Measurements from ENCODE around the gene PEX7.
"Not testable (repeated sequence)": the region's sequence is repeated elsewhere in the genome, so short reads cannot be mapped to it uniquely, and the experiment has no call there.

PEX7 gene

DNA sequence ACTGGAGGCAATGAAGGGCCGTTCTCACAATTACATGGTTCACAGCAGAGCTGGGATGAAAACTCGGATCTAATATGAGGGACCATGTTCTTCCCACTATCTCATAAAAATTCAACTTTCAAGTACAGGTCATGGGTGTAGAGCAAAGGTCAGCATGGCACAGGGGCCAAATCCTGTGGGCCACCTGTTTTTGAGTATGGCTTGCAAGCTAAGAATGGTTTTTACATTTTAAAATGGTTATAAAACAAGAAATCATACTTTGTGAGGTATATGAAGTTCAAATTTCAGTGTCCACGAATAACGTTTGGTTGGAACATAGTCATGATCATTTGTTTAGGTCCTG is 34.7 kb upstream of the PEX7 start:
- no peak overlapping the region for H2BK12ac ChIP-seq (ENCODE audit: low read length)
- H3K14ac ChIP-seq (ENCODE audit: low read length) = no peak overlapping the region
- no peak overlapping the region for H4K8ac ChIP-seq (ENCODE audit: low read depth, low read length)
- no peak overlapping the region for H3K27ac ChIP-seq (replicated peaks; ENCODE audit: low read length)
- no peak overlapping the region for H2AK5ac ChIP-seq (ENCODE audit: low read depth, low read length)
- no peaks in the 10 kb centered on the region for H3K36me3 ChIP-seq (replicated peaks in 1 of 2; ENCODE audit: control insufficient read depth in 2 of 2, insufficient read depth in 2 of 2, low read length in 2 of 2)
- no peak overlapping the region for H3K18ac ChIP-seq (ENCODE audit: low read length)
- no peak overlapping the region for H3K4ac ChIP-seq (ENCODE audit: low read length)
- H2BK120ac ChIP-seq (ENCODE audit: low read depth, low read length) = no peak overlapping the region
- DNase-seq (ENCODE audit: low spot score) = no peak
- H3K4me2 ChIP-seq (ENCODE audit: insufficient read depth, low read length, poor library complexity, severe bottlenecking) = no peak overlapping the region
- H3K4me1 ChIP-seq (ENCODE audit: control insufficient read depth in 2 of 2, insufficient read depth in 1 of 2, low read depth in 1 of 2, low read length in 2 of 2) = peaks cover 2% of the 10 kb centered on the region in 2 donors
- no peaks in the 10 kb centered on the region for H3K79me1 ChIP-seq (ENCODE audit: low read depth, low read length)
- no CpG with 5 or more reads among the region's 4 CpGs for WGBS, 2 donors (ENCODE audit: extremely low coverage in 2 of 2, insufficient read length in 2 of 2, insufficient replicate concordance in 1 of 2)
- H3K4me3 ChIP-seq (ENCODE audit: low read length in 2 of 2) = no peak overlapping the region
- H4K91ac ChIP-seq (ENCODE audit: low read depth, low read length, poor library complexity) = no peak overlapping the region
- H3K9me3 ChIP-seq (replicated peaks in 1 of 2; ENCODE audit: control insufficient read depth in 2 of 2, insufficient read depth in 1 of 2, low read depth in 1 of 2, low read length in 2 of 2) = no peaks in the 10 kb centered on the region
- no peak overlapping the region for H3K23ac ChIP-seq (ENCODE audit: low read depth, low read length, poor library complexity)
- no peak overlapping the region for H2AFZ ChIP-seq (ENCODE audit: low read length)
- H2BK15ac ChIP-seq (ENCODE audit: low read length) = no peak overlapping the region
- H3K27me3 ChIP-seq (ENCODE audit: control insufficient read depth in 3 of 3, insufficient read depth in 3 of 3, low read depth in 1 of 3, low read length in 3 of 3) = peaks cover 10 to 62% (median 22%) of the 10 kb centered on the region in 3 experiments
- no peak overlapping the region for H3K9ac ChIP-seq (ENCODE audit: low read depth, low read length, poor library complexity)
- H2BK5ac ChIP-seq (ENCODE audit: low read length) = no peak overlapping the region

- Histone ChIP-seq H3K9me3 (replicated peaks in 1 of 2; ENCODE audit: control insufficient read depth in 2 of 2, insufficient read depth in 1 of 2, low read depth in 1 of 2, low read length in 2 of 2) (no peaks in the 10 kb centered on the region), H3K27me3 (ENCODE audit: control insufficient read depth in 3 of 3, insufficient read depth in 3 of 3, low read depth in 1 of 3, low read length in 3 of 3) (peaks cover 11 to 67% (median 25%) of the 10 kb centered on the region in 3 experiments), H4K91ac (ENCODE audit: low read depth, low read length, poor library complexity) (no peak overlapping the region), H2BK120ac (ENCODE audit: low read depth, low read length) (no peak overlapping the region), H2BK12ac (ENCODE audit: low read length) (no peak overlapping the region), H3K23ac (ENCODE audit: low read depth, low read length, poor library complexity) (no peak overlapping the region), H3K4me3 (ENCODE audit: low read length in 2 of 2) (no peak overlapping the region), H4K8ac (ENCODE audit: low read depth, low read length) (no peak overlapping the region), H3K4me2 (ENCODE audit: insufficient read depth, low read length, poor library complexity, severe bottlenecking) (no peak overlapping the region), H3K4ac (ENCODE audit: low read length) (no peak overlapping the region), H2BK15ac (ENCODE audit: low read length) (no peak overlapping the region), H3K14ac (ENCODE audit: low read length) (no peak overlapping the region), H2AFZ (ENCODE audit: low read length) (no peak overlapping the region), H3K79me1 (ENCODE audit: low read depth, low read length) (no peaks in the 10 kb centered on the region), H3K18ac (ENCODE audit: low read length) (no peak overlapping the region), H3K9ac (ENCODE audit: low read depth, low read length, poor library complexity) (no peak overlapping the region), H3K27ac (replicated peaks; ENCODE audit: low read length) (no peak overlapping the region), H2AK5ac (ENCODE audit: low read depth, low read length) (no peak overlapping the region), H3K36me3 (replicated peaks in 1 of 2; ENCODE audit: control insufficient read depth in 2 of 2, insufficient read depth in 2 of 2, low read length in 2 of 2) (no peaks in the 10 kb centered on the region), H2BK5ac (ENCODE audit: low read length) (no peak overlapping the region), H3K4me1 (ENCODE audit: control insufficient read depth in 2 of 2, insufficient read depth in 1 of 2, low read depth in 1 of 2, low read length in 2 of 2) (peaks cover 2 to 3% of the 10 kb centered on the region in 2 donors)
- no peak for DNase-seq (ENCODE audit: low spot score)
- WGBS, 2 donors (ENCODE audit: extremely low coverage in 2 of 2, insufficient read length in 2 of 2, insufficient replicate concordance in 1 of 2) = no CpG with 5 or more reads among the region's 7 CpGs
These were observed 34.1 kb upstream of the PEX7 start for GRCh38 chr6:136788069-136788902.

DNA sequence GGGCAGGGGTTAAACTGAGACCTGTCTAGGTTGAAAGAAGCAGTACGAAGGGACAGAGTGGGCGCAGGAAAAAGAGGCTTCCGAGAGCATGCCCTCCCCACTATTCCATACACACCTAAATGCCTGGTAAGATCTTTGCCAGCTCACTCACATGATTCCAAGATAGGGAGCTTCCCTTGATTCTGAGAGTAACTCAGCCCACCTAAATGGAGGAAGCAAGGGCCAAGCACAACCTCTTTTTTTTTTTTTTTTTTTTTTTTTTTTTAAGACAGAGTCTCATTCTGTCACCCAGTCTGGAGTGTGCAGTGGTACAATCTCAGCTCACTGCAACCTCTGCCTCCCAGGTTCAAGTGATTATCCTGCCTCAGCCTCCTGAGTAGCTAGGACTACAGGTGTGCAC is 33.0 kb upstream of the PEX7 start:
- not testable (repeated sequence) for H4K8ac ChIP-seq (ENCODE audit: low read depth, low read length); H3K79me1 ChIP-seq (ENCODE audit: low read depth, low read length); H3K18ac ChIP-seq (ENCODE audit: low read length); H2BK12ac ChIP-seq (ENCODE audit: low read length); H3K14ac ChIP-seq (ENCODE audit: low read length); H2BK120ac ChIP-seq (ENCODE audit: low read depth, low read length); H2BK5ac ChIP-seq (ENCODE audit: low read length); H3K4ac ChIP-seq (ENCODE audit: low read length); H3K23ac ChIP-seq (ENCODE audit: low read depth, low read length, poor library complexity); H3K4me3 ChIP-seq (ENCODE audit: low read length in 2 of 2); DNase-seq (ENCODE audit: low spot score); H3K4me1 ChIP-seq (ENCODE audit: control insufficient read depth in 2 of 2, insufficient read depth in 1 of 2, low read depth in 1 of 2, low read length in 2 of 2); H3K9ac ChIP-seq (ENCODE audit: low read depth, low read length, poor library complexity); H2BK15ac ChIP-seq (ENCODE audit: low read length); H2AK5ac ChIP-seq (ENCODE audit: low read depth, low read length); H3K9me3 ChIP-seq (replicated peaks in 1 of 2; ENCODE audit: control insufficient read depth in 2 of 2, insufficient read depth in 1 of 2, low read depth in 1 of 2, low read length in 2 of 2); H3K4me2 ChIP-seq (ENCODE audit: insufficient read depth, low read length, poor library complexity, severe bottlenecking); H2AFZ ChIP-seq (ENCODE audit: low read length); H4K91ac ChIP-seq (ENCODE audit: low read depth, low read length, poor library complexity); H3K27ac ChIP-seq (replicated peaks; ENCODE audit: low read length); H3K36me3 ChIP-seq (replicated peaks in 1 of 2; ENCODE audit: control insufficient read depth in 2 of 2, insufficient read depth in 2 of 2, low read length in 2 of 2)
- H3K27me3 ChIP-seq (ENCODE audit: control insufficient read depth in 3 of 3, insufficient read depth in 3 of 3, low read depth in 1 of 3, low read length in 3 of 3) = peaks cover 11 to 74% (median 28%) of the 10 kb centered on the region in 3 experiments
- no CpG with 5 or more reads among the region's 3 CpGs for WGBS, 2 donors (ENCODE audit: extremely low coverage in 2 of 2, insufficient read length in 2 of 2, insufficient replicate concordance in 1 of 2)

- H3K23ac ChIP-seq (ENCODE audit: low read depth, low read length, poor library complexity) = no peak overlapping the region
- no peaks in the 10 kb centered on the region for H3K9me3 ChIP-seq (replicated peaks in 1 of 2; ENCODE audit: control insufficient read depth in 2 of 2, insufficient read depth in 1 of 2, low read depth in 1 of 2, low read length in 2 of 2)
- H3K79me1 ChIP-seq (ENCODE audit: low read depth, low read length) = no peaks in the 10 kb centered on the region
- H2BK5ac ChIP-seq (ENCODE audit: low read length) = no peak overlapping the region
- peaks cover 2 to 3% of the 10 kb centered on the region in 2 donors for H3K4me1 ChIP-seq (ENCODE audit: control insufficient read depth in 2 of 2, insufficient read depth in 1 of 2, low read depth in 1 of 2, low read length in 2 of 2)
- H2BK12ac ChIP-seq (ENCODE audit: low read length) = no peak overlapping the region
- no peak overlapping the region for H3K9ac ChIP-seq (ENCODE audit: low read depth, low read length, poor library complexity)
- DNase-seq (ENCODE audit: low spot score) = no peak
- no peak overlapping the region for H3K27ac ChIP-seq (replicated peaks; ENCODE audit: low read length)
- H3K36me3 ChIP-seq (replicated peaks in 1 of 2; ENCODE audit: control insufficient read depth in 2 of 2, insufficient read depth in 2 of 2, low read length in 2 of 2) = no peaks in the 10 kb centered on the region
- no peak overlapping the region for H2AK5ac ChIP-seq (ENCODE audit: low read depth, low read length)
- H3K4ac ChIP-seq (ENCODE audit: low read length) = no peak overlapping the region
- no peak overlapping the region for H3K14ac ChIP-seq (ENCODE audit: low read length)
- H2BK120ac ChIP-seq (ENCODE audit: low read depth, low read length) = no peak overlapping the region
- peaks cover 11 to 79% (median 28%) of the 10 kb centered on the region in 3 experiments for H3K27me3 ChIP-seq (ENCODE audit: control insufficient read depth in 3 of 3, insufficient read depth in 3 of 3, low read depth in 1 of 3, low read length in 3 of 3)
- H3K4me2 ChIP-seq (ENCODE audit: insufficient read depth, low read length, poor library complexity, severe bottlenecking) = no peak overlapping the region
- no peak overlapping the region for H4K91ac ChIP-seq (ENCODE audit: low read depth, low read length, poor library complexity)
- H3K18ac ChIP-seq (ENCODE audit: low read length) = no peak overlapping the region
- no peak overlapping the region for H2AFZ ChIP-seq (ENCODE audit: low read length)
- no CpG with 5 or more reads among the region's 7 CpGs for WGBS, 2 donors (ENCODE audit: extremely low coverage in 2 of 2, insufficient read length in 2 of 2, insufficient replicate concordance in 1 of 2)
- no peak overlapping the region for H2BK15ac ChIP-seq (ENCODE audit: low read length)
- H3K4me3 ChIP-seq (ENCODE audit: low read length in 2 of 2) = no peak overlapping the region
- no peak overlapping the region for H4K8ac ChIP-seq (ENCODE audit: low read depth, low read length)
These were observed 31.7 kb upstream of the PEX7 start for GRCh38 chr6:136790411-136791295.
